ENCODE measurements around the gene DNAI2.

GRCh38 chr17:74282587-74283370 is 8.7 kb downstream of the DNAI2 start:
- TF ChIP-seq ZFP3 (CRISPR knock-in tag; IDR thresholded peaks at IDR 0.05) (no peak), CREB5 (CRISPR knock-in tag; IDR thresholded peaks at IDR 0.05; ENCODE audit: low read depth) (no peak), OSR1 (CRISPR knock-in tag; IDR thresholded peaks at IDR 0.05) (no peak), ARNTL (CRISPR knock-in tag; IDR thresholded peaks at IDR 0.05; ENCODE audit: borderline replicate concordance, low read depth) (no peak), TCF4 (CRISPR knock-in tag; IDR thresholded peaks at IDR 0.05; ENCODE audit: borderline replicate concordance) (no peak), ZNF8 (CRISPR knock-in tag; IDR thresholded peaks at IDR 0.05) (no peak)

Data from SK-N-SH treated with all-trans-retinoic acid at 6 μM for 48 hours (cell line).